ENCODE data around the gene EYS. TPM values are rescaled to one million over a fixed set of nuclear protein-coding genes. Genes with fewer than 3 reads are reported as not detected.

Gene EYS
- total RNA-seq, 1 experiment from 2014 or later = not detected

- H3K4me2 ChIP-seq (ENCODE audit: low read length) = no peak overlapping the region
- ChIA-PET CTCF (no interaction called here), RAD21 (ENCODE audit: low non-redundant PET in 1 of 2, low total read pairs in 2 of 2, uncharacterized antibody in 2 of 2, unreplicated experiment in 2 of 2) (no interaction called here)
Measured at GRCh38 chr6:64505312-64505711, 1201.7 kb downstream of the EYS start.

DNA sequence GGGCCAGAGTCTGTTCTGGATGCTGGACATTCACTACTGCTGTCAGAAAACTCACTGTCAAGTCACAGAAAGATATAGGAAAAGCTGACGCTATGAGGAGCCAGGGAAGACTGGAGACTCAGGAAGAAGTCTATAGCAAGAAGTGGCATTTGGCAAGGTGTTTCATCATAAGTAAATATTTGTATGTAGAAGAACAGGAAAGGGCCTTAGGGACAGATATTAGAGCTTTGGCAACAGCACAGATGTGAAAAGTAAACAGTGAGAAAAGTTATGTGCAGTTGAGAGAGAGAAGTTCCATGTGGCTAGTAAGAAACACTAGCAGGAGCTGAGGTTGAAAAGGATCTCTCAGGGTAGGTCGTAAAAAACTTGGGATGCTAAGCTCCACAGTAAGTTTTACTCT is 1202.5 kb downstream of the EYS start:
- H3K4me2 ChIP-seq (ENCODE audit: low read length) = no peak overlapping the region
- DNase-seq (ENCODE audit: low read depth, low spot score) (no peak), ATAC-seq (no peak)
- no peaks in the 10 kb centered on the region for H3K79me2 ChIP-seq (ENCODE audit: insufficient read depth, low read length)
- POLR2A ChIA-PET = no interaction called here
- no peaks in the 10 kb centered on the region for H3K9me2 ChIP-seq (ENCODE audit: insufficient read depth)
- no peaks in the 10 kb centered on the region for H3K4me1 ChIP-seq (ENCODE audit: control insufficient read depth in 1 of 2, insufficient read depth in 2 of 2, low read length in 2 of 2)
- H3K9me3 ChIP-seq (ENCODE audit: control insufficient read depth in 1 of 2, insufficient read depth in 1 of 2, low read depth in 1 of 2, low read length in 2 of 2) = peaks cover 5 to 8% of the 10 kb centered on the region in 2 experiments; a peak in 2 of 4 replicates
- no peaks in the 10 kb centered on the region for H3K27me3 ChIP-seq (ENCODE audit: insufficient read depth, low read length)
- H4K20me1 ChIP-seq (ENCODE audit: insufficient read depth) = no peaks in the 10 kb centered on the region
- no peak overlapping the region for H3K4me3 ChIP-seq (replicated peaks in 1 of 2; ENCODE audit: low read depth in 1 of 2, low read length in 2 of 2)
- RAD21 ChIA-PET (ENCODE audit: low non-redundant PET in 1 of 2, low total read pairs in 2 of 2, uncharacterized antibody in 2 of 2, unreplicated experiment in 2 of 2) = no interaction called here
- TF ChIP-seq SIN3A (IDR thresholded peaks at IDR 0.05; ENCODE audit: low read depth) (no peak), YY1 (IDR thresholded peaks at IDR 0.05; ENCODE audit: extremely low read depth, insufficient replicate concordance, low read depth, low read length) (no peak), EZH2phosphoT487 (IDR thresholded peaks at IDR 0.05; ENCODE audit: borderline replicate concordance) (no peak), SRF (IDR thresholded peaks at IDR 0.05; ENCODE audit: low read depth) (no peak), ZBTB33 (IDR thresholded peaks at IDR 0.05; ENCODE audit: extremely low read depth, insufficient replicate concordance, low read length) (no peak), RAD21 (IDR thresholded peaks at IDR 0.05; ENCODE audit: low read depth) (no peak), TCF7L2 (IDR thresholded peaks at IDR 0.05; ENCODE audit: borderline replicate concordance, extremely low read depth, insufficient read depth, insufficient read length) (no peak)
- TF ChIP-seq, protein P1, sequence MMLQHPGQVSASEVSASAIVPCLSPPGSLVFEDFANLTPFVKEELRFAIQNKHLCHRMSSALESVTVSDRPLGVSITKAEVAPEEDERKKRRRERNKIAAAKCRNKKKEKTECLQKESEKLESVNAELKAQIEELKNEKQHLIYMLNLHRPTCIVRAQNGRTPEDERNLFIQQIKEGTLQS (IDR thresholded peaks at IDR 0.05) = no peak
- H3K27ac ChIP-seq (ENCODE audit: low read depth, low read length) = no peak overlapping the region
- intact Hi-C loops (cut with micrococcal nuclease) = no loop called here
- no peak overlapping the region for H3K9ac ChIP-seq (ENCODE audit: low read length)
- H3K36me3 ChIP-seq (ENCODE audit: control insufficient read depth in 1 of 2, insufficient read depth in 2 of 2, low read length in 2 of 2) = no peaks in the 10 kb centered on the region
- BruUV-seq (replicated peaks) = no TSS peak
- CTCF ChIA-PET = no interaction called here
- no peak overlapping the region for H2AFZ ChIP-seq (ENCODE audit: low read depth, low read length, poor library complexity, severe bottlenecking)

More at GRCh38 chr6:64505312-64505711, 1201.7 kb downstream of the EYS start:
- Histone ChIP-seq H3K36me3 (ENCODE audit: control insufficient read depth in 1 of 2, insufficient read depth in 2 of 2, low read length in 2 of 2) (no peaks in the 10 kb centered on the region), H2AFZ (ENCODE audit: low read depth, low read length, poor library complexity, severe bottlenecking) (no peak overlapping the region), H3K4me1 (ENCODE audit: control insufficient read depth in 1 of 2, insufficient read depth in 2 of 2, low read length in 2 of 2) (no peaks in the 10 kb centered on the region), H3K27ac (ENCODE audit: low read depth, low read length) (no peak overlapping the region), H3K27me3 (ENCODE audit: insufficient read depth, low read length) (no peaks in the 10 kb centered on the region), H3K9me3 (ENCODE audit: control insufficient read depth in 1 of 2, insufficient read depth in 1 of 2, low read depth in 1 of 2, low read length in 2 of 2) (peaks cover 3 to 8% of the 10 kb centered on the region in 2 experiments; a peak in 2 of 4 replicates), H3K79me2 (ENCODE audit: insufficient read depth, low read length) (no peaks in the 10 kb centered on the region), H3K9me2 (ENCODE audit: insufficient read depth) (no peaks in the 10 kb centered on the region), H3K9ac (ENCODE audit: low read length) (no peak overlapping the region), H4K20me1 (ENCODE audit: insufficient read depth) (no peaks in the 10 kb centered on the region), H3K4me3 (replicated peaks in 1 of 2; ENCODE audit: low read depth in 1 of 2, low read length in 2 of 2) (no peak overlapping the region)
- peak in 2 of 3 experiments; percentile 33 to 45; a peak in 3 of 6 replicates for TF ChIP-seq CTCF (IDR thresholded peaks at IDR 0.05 in 2 of 3, conservative IDR thresholded peaks at IDR 0.05 in 1 of 3; ENCODE audit: borderline replicate concordance in 1 of 3, insufficient read depth in 1 of 3, low read depth in 2 of 3, low read length in 2 of 3)
- no peak for TF ChIP-seq TCF7L2 (IDR thresholded peaks at IDR 0.05; ENCODE audit: borderline replicate concordance, extremely low read depth, insufficient read depth, insufficient read length)
- POLR2A ChIA-PET = no interaction called here
- BruUV-seq (replicated peaks) = no TSS peak
- ATAC-seq = no peak
- DNase-seq (ENCODE audit: low read depth, low spot score) = no peak
- intact Hi-C loops (cut with micrococcal nuclease) = no loop called here
